Raji (cell line): ENCODE results near the gene TOPBP1.

Experiments
- POLR2A ChIP-seq: IDR thresholded peaks from 2 replicates; pipeline ENCODE4 v1.6.1; 2011; ENCODE audit warnings: low read depth, low read length, control low read depth; ENCODE audit not compliant: insufficient read depth

Gene TOPBP1

GRCh38 chr3:133661454-133662277 lies at the start of gene TOPBP1:
Gene TOPBP1 (minus strand): TSS chr3:133661941. CDS start chr3:133661127, 814 bp downstream.
- TF ChIP-seq POLR2A, result peak; percentile 81

GRCh38 chr3:133711013-133711412 lies 49.3 kb upstream of the TOPBP1 start:
- no peak for TF ChIP-seq POLR2A

GRCh38 chr3:133709139-133709750 lies 47.5 kb upstream of the TOPBP1 start:
- no peak for TF ChIP-seq POLR2A

- TF ChIP-seq POLR2A, result no peak
These were observed 44.3 kb upstream of the TOPBP1 start for GRCh38 chr3:133706033-133706432.

- no peak for TF ChIP-seq POLR2A
These were observed 42.2 kb upstream of the TOPBP1 start for GRCh38 chr3:133703915-133704314.

GRCh38 chr3:133701435-133702358 lies 40.0 kb upstream of the TOPBP1 start:
- no peak for TF ChIP-seq POLR2A

- no peak for TF ChIP-seq POLR2A
These were observed 38.6 kb upstream of the TOPBP1 start for GRCh38 chr3:133700351-133700750.

GRCh38 chr3:133699903-133700302 lies 38.2 kb upstream of the TOPBP1 start:
- no peak for TF ChIP-seq POLR2A

GRCh38 chr3:133699467-133699866 lies 37.7 kb upstream of the TOPBP1 start:
- TF ChIP-seq POLR2A, result no peak

GRCh38 chr3:133697960-133698359 lies 36.2 kb upstream of the TOPBP1 start:
- TF ChIP-seq POLR2A, result no peak

GRCh38 chr3:133695560-133696171 lies 33.9 kb upstream of the TOPBP1 start:
- TF ChIP-seq POLR2A, result no peak

- no peak for TF ChIP-seq POLR2A
These were observed 32.8 kb upstream of the TOPBP1 start for GRCh38 chr3:133694288-133695268.

- no peak for TF ChIP-seq POLR2A
These were observed 32.1 kb upstream of the TOPBP1 start for GRCh38 chr3:133693821-133694220.

- TF ChIP-seq POLR2A, result no peak
These were observed 31.0 kb upstream of the TOPBP1 start for GRCh38 chr3:133692759-133693158.
